Transverse colon (tissue), 4 donors: ENCODE data around the gene CSGALNACT2. TPM values are rescaled to one million over a fixed set of nuclear protein-coding genes. Genes with fewer than 3 reads are reported as not detected.

Experiments used
- DNase-seq: peaks from one replicate; pipeline ENCODE4 v3.0.0-alpha.2; 2019
- H3K27ac ChIP-seq, 4 donors: fragments of 200-600 bp; sonication (generic); 2 replicates each; pipeline ENCODE4 v1.5.1; 2016 to 2018; ENCODE audit warnings: inconsistent platforms in 4 of 4
- H3K27me3 ChIP-seq: fragments of 200-600 bp; sonication (generic); 2 replicates; pipeline ENCODE4 v1.5.1; 2017; ENCODE audit warnings: inconsistent platforms
- H3K36me3 ChIP-seq, 4 donors: fragments of 200-600 bp; sonication (generic); 2 replicates each; pipeline ENCODE4 v1.5.1; 2017 to 2019; ENCODE audit warnings: inconsistent platforms in 4 of 4
- H3K4me1 ChIP-seq, 4 donors: fragments of 200-600 bp; sonication (generic); 2 replicates each; pipeline ENCODE4 v1.5.1; 2017 to 2020; ENCODE audit warnings: inconsistent platforms in 4 of 4
- H3K4me3 ChIP-seq, 4 donors: fragments of 200-600 bp; sonication (generic); 1 replicate in 1 of 4; 2 replicates in 3 of 4; pipeline versions ENCODE4 v1.5.1 to v1.6.1; 2017 to 2019; ENCODE audit warnings: inconsistent platforms in 4 of 4
- H3K9me3 ChIP-seq, 2 donors: fragments of 200-600 bp; sonication (generic); 2 replicates each; pipeline ENCODE4 v1.5.1; 2017 to 2019; ENCODE audit warnings: inconsistent platforms in 2 of 2
- CTCF ChIP-seq, 5 experiments: fragments of 200-600 bp in 3 of 5; fragments of 450-650 bp in 2 of 5; sonication (generic) in 3 of 5; IDR thresholded peaks; 1 replicate in 2 of 5; 2 replicates in 3 of 5; pipeline ENCODE4 v1.5.1; 2016 to 2017; ENCODE audit warnings: antibody characterized with exemption in 5 of 5, inconsistent platforms in 3 of 5, mild to moderate bottlenecking in 2 of 5, moderate library complexity in 1 of 5
- EP300 ChIP-seq: sonication (generic); formaldehyde crosslinking; IDR thresholded peaks from one replicate; pipeline ENCODE4 v1.6.1; 2017; ENCODE audit warnings: antibody characterized with exemption, low read depth
- POLR2A ChIP-seq: fragments of 450-650 bp; IDR thresholded peaks from one replicate; pipeline ENCODE4 v1.6.1; 2016; ENCODE audit warnings: antibody characterized with exemption, mild to moderate bottlenecking, moderate library complexity
- POLR2AphosphoS5 ChIP-seq, 3 donors: sonication (generic); formaldehyde crosslinking; IDR thresholded peaks; one replicate each; pipeline ENCODE4 v1.6.1; 2016; ENCODE audit warnings: antibody characterized with exemption in 3 of 3
- WGBS, 2 donors: methylation state at CpG; one replicate each; pipeline ENCODE4 v1.1.5; 2018; ENCODE audit warnings: low coverage in 1 of 2; 5-methylcytosine and 5-hydroxymethylcytosine counted together
- in situ Hi-C, 4 donors: fragments of 200-750 bp; cut with MboI; loops; one replicate each; pipeline versions ENCODE4 v1.15.0 to v1.15.1; 2017; ENCODE audit warnings: low sequenced_read_pairs in 3 of 4, low pct_ligation_motif_present in 1 of 4, low pct_unique_long_range_greater_than_20kb in 1 of 4
- intact Hi-C: fragments of 100-400 bp; cut with DNase I; formaldehyde crosslinking; loops from one replicate; pipeline ENCODE4 v1.15.1; 2023; ENCODE audit warnings: low total_unique reads
- total RNA-seq, 4 donors: library from RNA; depleted of rRNA; stranded (reverse); fragments of >200 nt; gene quantifications; one replicate each; pipeline ENCODE4 v1.1.0, GENCODE V29; 2016

The CSGALNACT2 gene
- total RNA-seq, 4 donors from 2014 or later, result 4.1 to 15.5 (median 10.9) TPM

DNA sequence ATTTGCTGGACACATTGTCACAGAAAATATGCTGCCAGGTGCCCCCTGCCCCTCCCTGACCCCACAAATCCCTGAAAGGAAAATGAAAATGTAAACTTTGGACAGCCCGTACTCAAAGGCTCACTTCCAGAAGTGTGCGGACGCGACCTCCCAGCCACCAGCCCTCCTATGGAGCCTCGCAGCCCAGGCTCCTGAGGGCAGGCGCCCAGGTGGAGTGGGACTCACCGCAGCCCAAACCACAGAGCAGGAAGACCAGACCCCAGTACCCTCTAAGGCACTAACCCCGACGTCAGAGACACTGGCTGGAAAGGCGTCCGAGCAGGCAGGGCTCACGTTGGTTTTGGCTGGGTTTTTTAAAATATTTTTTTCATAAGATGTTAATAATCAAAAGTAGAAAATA is 57.3 kb downstream of the CSGALNACT2 start:
- DNase-seq, result no peak
- TF ChIP-seq POLR2A (no peak), EP300 (no peak), POLR2AphosphoS5 (IDR thresholded peaks at IDR 0.05) (no peak), CTCF (IDR thresholded peaks at IDR 0.05) (no peak)
- in situ Hi-C loops (no loop called here), intact Hi-C loops (no loop called here)
- WGBS, 2 donors, result 91% methylated on average over 5 to 9 of the region's 12 CpGs
- Histone ChIP-seq H3K4me1 (no peaks in the 10 kb centered on the region), H3K27ac (no peak overlapping the region), H3K27me3 (no peaks in the 10 kb centered on the region), H3K4me3 (no peak overlapping the region), H3K9me3 (no peaks in the 10 kb centered on the region), H3K36me3 (no peaks in the 10 kb centered on the region)

GRCh38 chr10:43196131-43196980 is 58.1 kb downstream of the CSGALNACT2 start:
- Histone ChIP-seq H3K27me3 (no peaks in the 10 kb centered on the region), H3K9me3 (no peaks in the 10 kb centered on the region), H3K36me3 (no peaks in the 10 kb centered on the region), H3K4me1 (no peaks in the 10 kb centered on the region), H3K27ac (no peak overlapping the region), H3K4me3 (no peak overlapping the region)
- DNase-seq, result no peak
- in situ Hi-C loops (no loop called here), intact Hi-C loops (no loop called here)
- WGBS, 2 donors, result 93% methylated on average over 20 of the region's 20 CpGs; no CpG with 5 or more reads in 1 of the 2 donors
- TF ChIP-seq CTCF (IDR thresholded peaks at IDR 0.05), result no peak
- no peak for TF ChIP-seq POLR2A
- no peak for TF ChIP-seq POLR2AphosphoS5 (IDR thresholded peaks at IDR 0.05)
- TF ChIP-seq EP300, result no peak

GRCh38 chr10:43196981-43197833 is 59.0 kb downstream of the CSGALNACT2 start:
- Histone ChIP-seq H3K9me3 (no peaks in the 10 kb centered on the region), H3K36me3 (no peaks in the 10 kb centered on the region), H3K4me3 (no peak overlapping the region), H3K27ac (no peak overlapping the region), H3K4me1 (peaks cover 0 to 6% (median 5%) of the 10 kb centered on the region in 4 donors), H3K27me3 (no peaks in the 10 kb centered on the region)
- TF ChIP-seq EP300 (no peak), POLR2AphosphoS5 (IDR thresholded peaks at IDR 0.05) (no peak), POLR2A (no peak), CTCF (IDR thresholded peaks at IDR 0.05) (no peak)
- intact Hi-C loops, result no loop called here
- in situ Hi-C loops, result no loop called here
- DNase-seq, result no peak
- 86 to 93% methylated on average over 3 to 17 of the region's 20 CpGs for WGBS, 2 donors
